KOPT-K1 (cell line): Measurements from ENCODE around the gene PKHD1.

ENCODE experiments used
- H3K27ac ChIP-seq: fragments of 200-600 bp; sonication (generic); 2 replicates; pipeline ENCODE4 v1.5.1; 2016; ENCODE audit warnings: antibody characterized with exemption, mild to moderate bottlenecking, low read depth, low read length; ENCODE audit not compliant: poor library complexity, severe bottlenecking
- H3K36me3 ChIP-seq: fragments of 200-600 bp; sonication (generic); 2 replicates; pipeline ENCODE4 v1.5.1; 2017; ENCODE audit warnings: antibody characterized with exemption, mild to moderate bottlenecking, low read length, moderate library complexity; ENCODE audit not compliant: insufficient read depth
- H3K9me3 ChIP-seq: fragments of 200-600 bp; sonication (generic); 2 replicates; pipeline ENCODE4 v1.5.1; 2017; ENCODE audit warnings: antibody characterized with exemption, low read length, mild to moderate bottlenecking; ENCODE audit not compliant: insufficient read depth, poor library complexity, severe bottlenecking

The PKHD1 gene

DNA sequence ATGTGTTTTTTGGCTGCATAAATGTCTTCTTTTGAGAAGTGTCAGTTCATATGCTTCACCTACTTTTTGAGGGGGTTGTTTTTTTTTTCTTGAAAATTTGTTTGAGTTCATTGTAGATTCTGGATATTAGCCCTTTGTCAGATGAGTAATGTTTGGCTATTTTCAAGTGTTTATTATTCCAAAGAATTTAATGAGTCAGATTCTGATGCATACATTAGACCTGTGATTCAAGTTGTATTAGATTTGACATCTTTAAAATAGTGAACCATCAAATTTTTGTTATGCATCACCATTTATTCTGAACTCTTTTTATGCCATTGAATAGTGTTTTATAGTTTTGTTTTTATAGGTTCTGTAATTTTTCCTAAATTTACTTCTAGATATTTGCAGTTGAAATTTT is 319.3 kb downstream of the PKHD1 start:
- no peak overlapping the region for H3K27ac ChIP-seq
- H3K9me3 ChIP-seq = peaks cover 5% of the 10 kb centered on the region
- no peaks in the 10 kb centered on the region for H3K36me3 ChIP-seq

DNA sequence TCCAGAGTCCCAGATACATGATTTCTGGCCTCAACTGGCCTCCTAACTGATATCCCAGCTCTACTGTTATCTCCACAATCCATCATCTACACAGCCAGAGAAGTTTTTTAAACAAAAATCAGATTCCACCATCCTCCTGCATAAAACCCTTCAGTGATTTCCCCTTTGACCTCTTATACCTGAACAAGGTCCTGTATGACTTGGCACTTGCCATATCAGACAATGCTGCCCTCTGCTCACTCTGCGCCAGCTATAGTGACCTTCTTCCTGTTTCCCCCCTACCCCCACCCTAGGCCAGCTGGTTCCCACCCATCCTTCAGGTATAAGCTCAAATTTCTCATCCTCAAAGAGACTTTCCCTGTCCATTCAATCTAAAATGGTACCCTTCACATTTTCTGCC is 322.2 kb downstream of the PKHD1 start:
- Histone ChIP-seq H3K36me3 (no peaks in the 10 kb centered on the region), H3K27ac (no peak overlapping the region), H3K9me3 (peaks cover 5% of the 10 kb centered on the region)

DNA sequence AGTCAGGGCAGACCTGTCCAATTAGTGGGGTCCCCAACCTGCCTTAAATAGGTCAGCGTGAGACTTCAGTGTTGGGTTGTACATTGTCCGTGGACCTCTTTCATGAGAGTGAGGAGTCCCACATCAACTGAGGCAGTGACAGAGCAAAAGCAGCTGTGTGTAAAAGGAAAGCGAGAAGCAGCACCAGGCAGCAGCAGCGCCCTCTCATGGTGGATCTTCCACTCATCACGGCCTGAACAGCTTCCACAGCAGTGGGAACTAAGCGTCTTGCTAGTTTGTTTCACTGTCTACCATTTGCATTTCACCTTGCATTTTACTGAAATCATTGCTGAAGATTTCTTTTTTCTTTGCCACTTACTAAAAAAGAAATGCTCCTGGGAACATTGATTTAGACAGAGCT is 333.8 kb downstream of the PKHD1 start:
- no peak overlapping the region for H3K27ac ChIP-seq
- H3K36me3 ChIP-seq = no peaks in the 10 kb centered on the region
- H3K9me3 ChIP-seq = no peaks in the 10 kb centered on the region

DNA sequence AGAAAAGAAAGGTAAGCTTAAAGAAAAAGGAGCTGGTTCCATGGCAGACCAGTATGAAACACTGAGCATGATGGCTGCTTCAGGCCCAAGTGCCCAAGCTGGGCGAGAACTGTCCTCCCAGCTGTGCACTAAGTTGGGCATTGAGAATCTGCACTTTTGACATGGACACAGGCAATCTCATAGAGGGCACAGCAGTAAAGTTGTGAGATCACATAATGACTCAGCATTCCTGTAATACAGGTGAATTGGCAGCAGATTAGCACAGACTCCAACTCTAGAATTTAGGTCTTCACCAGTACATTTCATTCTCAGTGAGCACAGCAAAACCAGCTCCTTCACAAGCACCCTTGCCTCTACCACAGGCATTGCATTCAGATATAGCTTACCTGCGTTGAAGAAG is 343.4 kb downstream of the PKHD1 start:
- H3K27ac ChIP-seq = no peak overlapping the region
- no peaks in the 10 kb centered on the region for H3K9me3 ChIP-seq
- H3K36me3 ChIP-seq = no peaks in the 10 kb centered on the region

DNA sequence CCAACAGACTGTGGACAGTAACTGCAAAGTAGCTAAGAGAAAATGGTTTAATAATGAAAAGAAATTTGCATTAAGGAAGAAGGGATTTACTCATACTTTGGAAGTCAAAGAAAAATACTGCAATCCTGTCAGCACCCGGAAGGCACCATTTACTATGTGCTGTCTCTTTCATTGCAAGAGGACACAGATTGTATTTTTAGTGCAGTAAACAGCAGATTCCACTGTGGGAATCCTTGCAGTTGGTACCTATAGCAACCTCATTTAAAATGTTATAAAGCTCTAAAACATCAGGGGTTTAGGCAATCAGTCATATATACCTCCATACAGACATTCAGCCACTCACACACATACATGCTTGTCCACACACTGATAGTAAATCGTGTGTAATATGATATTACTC is 346.8 kb downstream of the PKHD1 start:
- Histone ChIP-seq H3K9me3 (no peaks in the 10 kb centered on the region), H3K36me3 (no peaks in the 10 kb centered on the region), H3K27ac (no peak overlapping the region)

DNA sequence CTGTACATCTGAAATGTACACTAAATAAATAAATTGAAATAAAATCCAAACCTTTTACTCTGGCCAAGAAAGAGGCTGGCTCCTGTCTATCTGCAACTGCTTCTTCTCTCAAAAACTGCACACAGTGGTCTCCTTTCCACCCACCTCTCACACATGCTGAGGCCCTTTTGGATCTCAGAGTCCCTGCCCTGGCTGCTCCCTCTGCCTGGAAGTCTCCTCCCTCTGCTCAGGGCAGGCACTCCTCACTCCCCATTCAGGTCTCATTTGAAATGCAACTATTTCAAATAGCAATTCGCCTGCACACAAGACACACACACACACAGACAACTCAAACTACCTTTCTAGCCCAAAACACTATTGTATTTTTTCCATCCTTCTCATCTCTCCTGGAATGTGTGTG is 348.8 kb downstream of the PKHD1 start:
- no peaks in the 10 kb centered on the region for H3K36me3 ChIP-seq
- H3K27ac ChIP-seq = no peak overlapping the region
- no peaks in the 10 kb centered on the region for H3K9me3 ChIP-seq

DNA sequence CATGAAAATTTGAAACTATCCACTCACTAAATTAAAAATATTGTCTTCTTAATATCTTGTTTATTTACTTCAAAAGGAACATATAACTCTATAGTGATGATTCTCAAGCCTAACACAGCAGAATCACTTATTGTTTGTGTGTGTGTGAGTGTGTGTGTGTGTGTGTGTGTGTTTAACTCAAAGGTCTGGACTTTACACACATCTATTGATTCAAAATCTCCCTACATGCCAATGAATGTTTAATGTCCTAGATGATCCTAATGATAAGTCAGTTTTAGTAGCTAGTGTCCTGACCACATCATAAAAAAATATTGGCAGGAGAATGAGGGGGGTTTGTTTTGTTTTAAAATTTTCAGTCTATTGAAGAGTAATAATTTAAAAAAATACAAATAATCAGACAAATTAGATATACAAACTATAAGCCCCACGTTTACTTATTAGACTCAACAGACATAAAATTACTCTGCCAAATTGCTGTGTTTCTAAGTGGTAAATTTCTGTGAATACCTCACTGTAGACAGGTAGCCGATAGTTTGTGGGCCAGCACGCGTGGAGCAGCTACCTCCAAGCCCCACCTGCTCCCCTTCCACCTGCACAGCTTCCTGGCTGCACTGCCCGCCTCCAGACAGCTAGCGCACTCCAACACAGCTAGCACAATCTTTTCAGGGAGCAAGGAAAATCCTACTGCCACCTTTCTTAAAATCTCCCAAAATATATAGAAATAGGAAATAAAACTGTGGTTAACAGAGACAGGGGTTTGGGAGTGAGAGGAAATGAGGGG is 349.6 kb downstream of the PKHD1 start:
- Histone ChIP-seq H3K27ac (no peak overlapping the region), H3K36me3 (no peaks in the 10 kb centered on the region)

DNA sequence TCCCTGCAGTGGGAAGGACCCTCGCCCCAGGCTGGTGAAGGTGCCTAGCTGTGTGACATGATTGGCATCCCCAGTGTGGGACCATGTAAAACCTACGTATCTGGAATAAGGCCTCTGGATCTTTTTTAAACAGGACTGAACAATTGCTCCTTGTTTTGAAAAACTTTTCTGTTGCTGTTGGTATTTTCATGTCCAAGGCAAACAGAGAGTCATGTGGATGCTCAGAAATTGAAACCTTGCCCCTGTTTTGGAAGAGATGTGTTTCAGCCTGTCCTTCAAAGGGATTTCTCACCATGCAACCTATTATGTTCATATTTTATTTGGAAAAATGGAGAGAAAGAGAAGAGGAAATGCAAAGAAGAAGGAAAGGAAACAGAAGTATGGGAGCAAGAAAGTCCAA is 362.3 kb downstream of the PKHD1 start:
- Histone ChIP-seq H3K9me3 (no peaks in the 10 kb centered on the region), H3K27ac (no peak overlapping the region), H3K36me3 (no peaks in the 10 kb centered on the region)

More for the DNA sequence above, 349.6 kb downstream of the PKHD1 start:
- no peaks in the 10 kb centered on the region for H3K9me3 ChIP-seq

DNA sequence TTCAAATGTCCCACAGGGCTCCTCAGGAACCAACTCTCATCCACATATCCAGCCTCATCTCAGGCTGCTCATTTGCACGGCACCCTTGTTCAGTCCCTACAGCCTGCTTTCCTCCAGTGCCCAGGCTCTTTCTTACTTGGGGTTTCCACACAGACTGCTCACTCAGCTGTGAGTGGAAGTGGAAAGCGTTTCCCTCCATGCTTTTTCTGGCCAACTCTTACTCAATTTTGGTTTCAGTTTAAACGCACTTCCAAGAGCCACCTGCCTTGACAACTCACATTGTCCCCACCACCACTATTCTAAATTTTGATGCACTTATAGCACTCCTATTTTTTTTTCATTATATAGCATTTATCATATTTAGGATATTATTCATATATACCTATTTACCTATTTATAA is 367.1 kb downstream of the PKHD1 start:
- H3K27ac ChIP-seq = no peak overlapping the region
- no peaks in the 10 kb centered on the region for H3K36me3 ChIP-seq
- no peaks in the 10 kb centered on the region for H3K9me3 ChIP-seq

DNA sequence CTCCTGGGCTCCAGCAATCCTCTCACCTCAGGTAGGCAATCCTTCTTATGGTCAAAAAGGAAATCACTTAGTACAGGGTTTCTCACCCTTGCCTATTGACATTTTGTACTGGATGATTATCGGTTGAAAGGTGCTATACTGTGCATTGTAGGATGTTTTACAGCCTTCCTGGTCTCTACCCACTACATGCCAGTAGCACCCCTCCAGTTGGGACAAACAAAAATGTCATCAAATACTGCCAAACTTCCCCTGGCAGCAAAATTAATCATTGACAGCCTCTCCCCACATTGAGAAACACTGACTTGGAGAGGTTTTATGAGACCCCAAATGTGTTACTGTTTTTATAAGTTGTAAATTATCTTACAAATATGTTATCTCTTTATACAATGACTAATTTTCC is 368.1 kb downstream of the PKHD1 start:
- Histone ChIP-seq H3K9me3 (no peaks in the 10 kb centered on the region), H3K36me3 (no peaks in the 10 kb centered on the region), H3K27ac (no peak overlapping the region)

DNA sequence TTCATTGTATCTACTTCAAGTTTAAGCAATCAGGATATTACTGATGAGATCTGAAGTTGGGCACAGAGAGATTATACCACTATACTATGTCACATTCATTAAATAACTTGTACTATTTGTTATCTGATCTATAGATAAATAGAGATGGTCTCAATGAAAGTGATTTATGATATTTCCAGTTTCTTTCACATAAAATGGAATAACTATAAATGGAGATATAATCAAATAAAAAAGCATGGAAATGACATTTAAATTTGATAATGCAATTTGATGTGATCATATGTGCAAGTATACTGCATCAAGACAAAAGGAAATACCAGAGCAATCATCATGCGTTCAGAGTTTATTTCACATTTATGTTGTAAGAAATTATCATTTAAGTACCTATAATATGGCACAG is 368.9 kb downstream of the PKHD1 start:
- H3K9me3 ChIP-seq = no peaks in the 10 kb centered on the region
- no peaks in the 10 kb centered on the region for H3K36me3 ChIP-seq
- H3K27ac ChIP-seq = no peak overlapping the region

DNA sequence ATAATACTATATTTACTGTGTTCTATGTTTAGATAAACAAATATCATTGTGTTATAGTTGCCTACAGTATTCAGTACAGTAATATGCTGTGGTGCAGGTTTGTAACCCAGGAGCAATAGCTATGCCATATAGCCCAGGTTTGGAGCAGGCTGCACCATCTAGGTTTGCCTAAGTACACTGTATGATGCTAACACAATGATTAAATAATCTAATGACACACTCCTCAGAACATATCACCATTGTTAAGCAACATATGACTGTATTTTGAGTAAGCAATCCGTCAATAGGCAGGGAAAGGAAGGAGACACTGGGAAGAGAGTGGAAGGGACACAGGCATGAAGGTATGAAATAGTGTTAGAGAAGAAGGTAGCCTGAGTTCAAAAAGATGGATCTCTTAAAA is 369.9 kb downstream of the PKHD1 start:
- Histone ChIP-seq H3K27ac (no peak overlapping the region), H3K36me3 (no peaks in the 10 kb centered on the region), H3K9me3 (no peaks in the 10 kb centered on the region)

DNA sequence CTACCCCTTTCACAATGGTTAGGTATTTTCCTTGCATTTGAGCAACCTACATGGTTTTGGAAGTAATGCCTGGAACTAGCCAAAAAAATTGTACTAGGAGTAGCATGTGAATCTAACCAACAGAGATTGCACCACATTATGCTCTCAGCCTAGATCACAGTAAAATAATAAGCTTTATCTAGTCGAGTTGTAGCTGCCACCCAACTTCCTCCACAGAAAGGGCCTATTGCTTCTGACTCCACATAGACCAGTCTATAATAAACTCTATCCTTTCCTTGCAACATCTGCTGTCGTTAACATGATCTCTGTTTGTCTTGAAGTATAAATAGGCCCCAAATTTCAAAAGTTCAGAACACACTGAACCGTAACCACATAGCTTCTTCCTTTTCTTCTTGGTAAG is 375.5 kb downstream of the PKHD1 start:
- Histone ChIP-seq H3K27ac (no peak overlapping the region), H3K9me3 (no peaks in the 10 kb centered on the region), H3K36me3 (no peaks in the 10 kb centered on the region)

DNA sequence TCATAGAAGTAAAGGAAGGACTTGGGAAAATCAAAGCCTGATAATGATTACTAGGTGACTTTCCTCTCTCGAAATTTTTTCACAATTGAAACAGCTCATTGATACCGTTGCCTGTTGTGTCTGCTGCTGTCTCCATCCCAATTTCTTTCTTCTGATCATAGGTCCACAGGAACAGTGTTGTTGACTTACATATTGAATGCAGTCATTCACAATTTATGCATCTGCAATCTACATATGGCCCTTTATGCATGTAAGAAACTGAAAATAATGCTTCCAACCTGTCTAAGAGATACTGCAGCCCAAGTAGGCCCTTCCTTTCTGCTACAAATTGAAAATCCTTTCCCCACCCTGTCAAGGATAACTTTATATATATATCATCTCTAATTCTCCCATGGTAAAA is 381.3 kb downstream of the PKHD1 start:
- Histone ChIP-seq H3K27ac (no peak overlapping the region), H3K36me3 (no peaks in the 10 kb centered on the region), H3K9me3 (no peaks in the 10 kb centered on the region)

DNA sequence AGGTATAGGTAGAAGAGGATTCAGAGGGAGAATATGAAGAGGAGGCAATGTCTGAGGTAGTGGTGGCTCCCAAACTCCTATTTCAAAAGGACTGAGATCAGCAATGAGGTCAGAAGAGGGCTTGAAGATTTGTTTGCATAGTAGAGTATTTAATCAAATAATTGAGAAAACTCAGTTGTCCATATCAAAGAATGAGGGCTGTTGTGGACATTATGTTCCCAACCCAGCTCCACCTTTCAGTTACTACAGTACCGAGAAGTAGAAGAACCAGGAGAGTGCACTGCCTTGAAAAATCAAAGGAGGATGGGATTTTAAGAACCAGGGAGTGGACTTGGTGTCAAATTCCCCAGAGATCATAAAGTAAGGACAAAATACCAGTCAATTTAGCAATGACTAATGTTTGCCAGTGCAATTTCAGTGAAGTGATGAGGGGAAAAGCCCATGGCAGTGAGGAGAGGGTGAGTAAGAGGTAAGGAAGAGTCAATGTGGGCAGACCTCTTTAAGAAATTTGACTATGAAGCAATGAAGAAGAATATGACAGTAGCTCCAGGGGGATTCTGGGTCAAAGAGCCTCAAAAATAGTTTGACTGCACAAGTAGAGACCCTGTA is 382.4 kb downstream of the PKHD1 start:
- H3K9me3 ChIP-seq = no peaks in the 10 kb centered on the region
- H3K36me3 ChIP-seq = no peaks in the 10 kb centered on the region
- H3K27ac ChIP-seq = no peak overlapping the region

DNA sequence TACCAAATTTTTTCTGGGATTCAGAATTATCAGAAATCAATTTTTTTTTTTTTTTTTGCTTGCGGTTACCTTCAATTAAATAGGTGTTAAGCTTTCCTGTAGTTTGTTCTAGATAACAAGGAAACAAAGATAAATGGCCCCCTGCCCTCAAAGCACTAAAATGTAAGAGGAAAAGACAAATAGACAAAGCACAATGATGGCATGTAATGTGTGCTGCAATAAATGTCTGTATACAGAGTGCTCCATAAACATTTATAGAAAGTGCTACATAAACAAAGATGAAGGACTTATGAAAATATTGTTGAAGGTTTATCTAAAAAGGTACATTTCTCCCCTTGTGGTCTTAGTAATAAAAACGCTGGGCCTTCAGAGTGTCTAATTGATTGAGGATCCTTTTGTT is 384.6 kb downstream of the PKHD1 start:
- Histone ChIP-seq H3K9me3 (no peaks in the 10 kb centered on the region), H3K27ac (no peak overlapping the region), H3K36me3 (no peaks in the 10 kb centered on the region)
